GM19099 (cell line): ENCODE results near the gene ZBED5.

Experiments used
- POLR2A ChIP-seq: IDR thresholded peaks from 3 replicates; pipeline ENCODE4 v1.6.1; 2011; ENCODE audit warnings: low read depth; ENCODE audit not compliant: insufficient read length; ENCODE audit errors: extremely low read depth

ZBED5 gene

DNA sequence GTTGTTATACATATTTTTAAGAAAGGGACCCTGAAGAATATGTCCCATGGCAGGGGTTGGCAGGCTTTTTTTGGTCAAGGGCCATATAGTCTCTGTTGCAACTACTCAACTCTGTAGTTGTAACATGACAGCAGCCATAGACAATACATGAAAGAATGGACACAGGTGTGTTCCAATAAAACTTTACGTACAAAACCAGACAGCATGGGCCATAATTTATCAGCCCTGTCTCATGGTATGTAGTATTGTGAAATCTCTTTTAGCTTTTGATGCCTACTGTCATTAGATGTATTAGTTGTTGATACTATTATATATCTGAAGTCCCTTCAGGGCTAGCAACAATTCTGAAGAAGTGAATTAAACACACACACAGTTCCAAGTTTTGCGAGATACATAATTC, 2.6 kb downstream of the ZBED5 start:
- TF ChIP-seq POLR2A = no peak

GRCh38 chr11:10847960-10848860, 9.6 kb downstream of the ZBED5 start:
- no peak for TF ChIP-seq POLR2A

DNA sequence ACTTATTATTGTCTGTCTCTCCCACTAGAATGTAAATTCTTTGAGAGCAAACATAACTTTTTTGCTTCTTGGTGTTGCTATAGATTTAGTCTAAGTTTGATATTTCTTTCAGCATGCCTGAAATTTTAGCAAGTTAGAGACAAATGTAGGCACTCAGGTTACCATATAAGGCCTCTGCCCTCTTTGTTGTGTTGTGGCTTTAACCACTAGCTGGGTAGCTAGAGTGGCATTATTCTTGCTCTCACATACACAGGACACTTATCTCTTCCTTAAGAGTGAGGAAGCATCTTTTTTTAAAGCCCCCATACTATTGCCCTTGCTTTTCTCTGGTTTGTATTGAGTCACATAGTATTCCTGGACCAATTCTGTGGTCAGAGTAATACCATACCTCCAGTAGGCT, 11.2 kb downstream of the ZBED5 start:
- no peak for TF ChIP-seq POLR2A

GRCh38 chr11:10845589-10845988, 12.3 kb downstream of the ZBED5 start:
- TF ChIP-seq POLR2A = no peak

DNA sequence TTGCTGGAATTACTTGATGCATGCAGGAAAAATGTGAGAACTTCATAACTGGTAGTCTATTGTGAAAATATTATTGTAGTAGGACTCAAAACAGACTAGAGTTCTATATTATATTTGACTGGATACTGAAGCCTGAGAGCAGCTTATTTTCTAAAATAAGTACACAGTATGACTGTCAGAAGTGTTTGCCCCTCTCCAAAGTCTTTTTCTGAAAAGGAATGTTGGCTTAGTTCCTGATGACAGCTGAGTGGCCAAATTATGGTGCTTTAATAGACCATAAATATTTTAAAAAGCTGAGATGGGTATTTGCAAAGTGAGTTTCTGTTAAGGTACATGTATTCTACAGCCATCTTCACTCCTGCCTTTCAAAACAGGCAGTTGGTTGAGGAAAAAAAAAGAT, 13.1 kb downstream of the ZBED5 start:
- TF ChIP-seq POLR2A = no peak

DNA sequence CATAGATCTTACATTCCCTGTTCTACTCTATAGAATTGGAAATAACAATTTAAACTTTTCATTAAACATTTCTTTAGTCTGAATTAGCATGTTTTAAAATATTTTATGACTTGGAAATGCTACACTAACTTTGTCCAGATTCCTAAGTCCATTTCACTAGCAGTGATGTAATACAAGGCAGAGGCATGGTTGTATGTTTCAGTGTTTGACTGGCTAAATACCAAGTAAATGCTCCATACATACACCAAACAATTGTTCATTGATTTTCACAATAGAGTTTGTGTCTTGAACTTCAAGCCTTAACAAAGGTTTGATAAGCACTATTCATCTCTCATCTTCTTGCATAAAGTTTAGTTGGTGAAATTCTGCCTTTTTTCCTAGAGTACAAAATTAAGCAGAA, 13.5 kb downstream of the ZBED5 start:
- no peak for TF ChIP-seq POLR2A

- no peak for TF ChIP-seq POLR2A
Observed at GRCh38 chr11:10838881-10839280, 19.0 kb downstream of the ZBED5 start.

DNA sequence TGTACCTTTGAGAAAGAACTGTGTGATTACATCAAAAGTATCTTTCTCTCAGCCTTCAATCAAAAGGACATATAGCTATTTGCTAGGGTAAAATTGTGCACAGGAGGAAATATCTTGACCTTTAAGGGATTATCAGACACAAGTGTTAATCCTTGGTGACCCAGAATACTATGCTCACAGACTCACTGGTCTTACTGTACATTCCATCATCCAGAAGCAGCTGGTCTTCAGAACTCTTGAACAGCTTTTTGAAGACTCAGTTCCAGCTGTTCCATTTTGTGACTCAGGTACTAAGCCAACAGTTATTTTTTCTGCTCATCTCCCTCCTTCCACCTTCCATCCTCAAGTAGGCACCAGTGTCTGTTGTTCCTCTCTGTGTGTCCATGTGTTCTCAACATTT, 19.8 kb downstream of the ZBED5 start:
- no peak for TF ChIP-seq POLR2A

GRCh38 chr11:10829139-10829538, 28.7 kb downstream of the ZBED5 start:
- no peak for TF ChIP-seq POLR2A

DNA sequence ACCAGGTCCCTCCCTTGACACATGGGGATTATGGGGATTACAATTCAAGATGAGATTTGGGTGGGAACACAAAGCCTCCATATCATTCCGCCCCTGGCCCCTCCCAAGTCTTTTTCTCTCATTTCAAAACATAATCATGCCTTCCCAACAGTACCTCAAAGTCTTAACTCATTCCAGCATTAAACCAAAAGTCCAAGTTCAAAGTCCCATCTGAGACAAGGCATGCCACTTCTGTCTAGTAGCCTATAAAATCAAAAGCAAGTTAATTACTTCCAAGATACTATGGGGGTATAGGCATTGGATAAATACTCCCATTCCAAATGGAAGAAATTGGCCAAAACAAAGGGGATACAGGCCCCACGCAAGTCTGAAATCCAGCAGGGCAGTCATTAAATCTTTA, 29.5 kb downstream of the ZBED5 start:
- no peak for TF ChIP-seq POLR2A

DNA sequence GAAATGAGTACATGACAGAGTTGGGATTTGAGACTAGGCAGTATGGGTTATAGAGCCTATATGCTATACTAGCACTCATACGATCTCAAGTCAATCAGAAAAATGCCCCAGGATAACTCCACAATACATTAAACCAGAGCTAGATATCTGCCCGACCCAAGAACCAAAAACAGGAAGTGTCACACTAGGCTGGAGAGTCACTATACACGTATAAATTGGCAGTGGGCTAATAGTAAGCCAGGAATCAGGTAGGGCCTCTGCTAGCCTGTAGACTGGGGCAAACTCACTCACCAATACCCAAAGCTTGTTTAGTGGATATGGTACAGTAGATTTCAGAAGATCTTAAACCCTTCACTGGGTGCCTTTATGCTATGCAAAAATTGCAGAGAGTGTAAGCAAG, 33.0 kb downstream of the ZBED5 start:
- TF ChIP-seq POLR2A = no peak

GRCh38 chr11:10823152-10823579, 34.7 kb downstream of the ZBED5 start:
- no peak for TF ChIP-seq POLR2A

DNA sequence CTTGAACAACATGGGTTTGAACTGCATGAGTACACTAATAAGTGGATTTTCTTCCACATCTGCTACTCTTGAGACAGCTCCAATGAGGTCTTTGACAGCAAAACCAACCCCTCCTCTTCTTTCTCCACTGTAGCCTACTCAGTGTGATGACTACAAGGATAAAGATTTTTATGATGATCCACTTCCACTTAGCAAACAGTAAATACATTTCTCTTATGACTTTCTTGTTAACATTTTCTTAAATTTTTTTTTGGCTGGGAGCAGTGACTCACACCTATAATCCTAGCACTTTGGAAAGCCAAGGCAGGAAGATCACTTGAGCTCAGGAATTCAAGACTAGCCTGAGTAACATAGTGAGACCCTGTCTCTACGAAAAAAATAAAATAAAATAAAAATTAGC, 39.3 kb downstream of the ZBED5 start:
- no peak for TF ChIP-seq POLR2A

GRCh38 chr11:10813945-10814344, 43.9 kb downstream of the ZBED5 start:
- TF ChIP-seq POLR2A = no peak

- no peak for TF ChIP-seq POLR2A
Observed at GRCh38 chr11:10809373-10810160, 48.3 kb downstream of the ZBED5 start.
